PC-3 (cell line): ENCODE measurements around the gene KIAA0586. TPM values are rescaled to one million over a fixed set of nuclear protein-coding genes. Genes with fewer than 3 reads are reported as not detected.

ENCODE experiments used
- ATAC-seq: fragments of 200-7000 bp; cut with Tn5 transposase; 2 replicates; pipeline ENCODE4 v1.9.1; 2020; ENCODE audit warnings: mild to moderate bottlenecking, moderate library complexity
- BruUV-seq: library from RNA; stranded (reverse); fragments of 400-500 nt; replicated peaks from 2 replicates; lab custom pipeline; 2021; lab: Mats Ljungman, UMichigan
- CTCF ChIA-PET: fragments of 300-600 bp; sonication (Branson Sonifier 250); formaldehyde crosslinking; loops from one replicate; lab custom pipeline; 2022; ENCODE audit warnings: antibody characterized with exemption; lab: Charles Lee
- POLR2A ChIA-PET: fragments of 300-600 bp; sonication (Branson Sonifier 250); formaldehyde crosslinking; loops from one replicate; lab custom pipeline; 2022; ENCODE audit warnings: antibody characterized with exemption; ENCODE audit not compliant: unreplicated experiment; lab: Charles Lee
- DNase-seq: peaks from one replicate; pipeline ENCODE4 v3.0.0-alpha.2; 2015
- H2AFZ ChIP-seq: fragments of 300-600 bp; sonication (generic); 2 replicates; pipeline ENCODE4 v1.6.0; 2016; ENCODE audit warnings: antibody characterized with exemption, low read length
- H3F3A ChIP-seq: fragments of 300-600 bp; sonication (generic); one replicate; pipeline ENCODE4 v1.6.0; 2017; ENCODE audit warnings: antibody characterized with exemption, low read length, control low read depth, mild to moderate bottlenecking; ENCODE audit not compliant: unreplicated experiment
- H3K27ac ChIP-seq: fragments of 300-600 bp; sonication (generic); 2 replicates; pipeline ENCODE4 v1.5.1; 2016; ENCODE audit warnings: mild to moderate bottlenecking, low read length
- H3K27me3 ChIP-seq: fragments of 300-600 bp; sonication (generic); 2 replicates; pipeline ENCODE4 v1.6.1; 2016; ENCODE audit warnings: low read length, mixed read lengths
- H3K36me3 ChIP-seq: fragments of 300-600 bp; sonication (generic); 2 replicates; pipeline ENCODE4 v1.6.1; 2016; ENCODE audit warnings: low read depth, mixed run types, low read length, mixed read lengths
- H3K4me1 ChIP-seq: fragments of 300-600 bp; sonication (generic); 2 replicates; pipeline ENCODE4 v1.5.1; 2016; ENCODE audit warnings: low read length; ENCODE audit not compliant: insufficient read depth
- H3K4me2 ChIP-seq: fragments of 300-600 bp; sonication (generic); 2 replicates; pipeline ENCODE4 v1.6.0; 2016; ENCODE audit warnings: low read length
- H3K4me3 ChIP-seq: fragments of 300-600 bp; sonication (generic); 2 replicates; pipeline ENCODE4 v1.5.1; 2016; ENCODE audit warnings: mild to moderate bottlenecking, low read length, mixed read lengths
- H3K79me2 ChIP-seq: fragments of 300-600 bp; sonication (generic); 2 replicates; pipeline ENCODE4 v1.6.1; 2017; ENCODE audit warnings: low read length, mixed read lengths
- H3K9ac ChIP-seq: fragments of 300-600 bp; sonication (generic); 2 replicates; pipeline ENCODE4 v1.6.0; 2016; ENCODE audit warnings: mild to moderate bottlenecking, low read length
- H3K9me2 ChIP-seq: fragments of 300-600 bp; sonication (generic); replicated peaks from 2 replicates; pipeline ENCODE4 v1.6.1; 2016; ENCODE audit warnings: mixed run types, low read length, mixed read lengths
- H3K9me3 ChIP-seq: fragments of 300-600 bp; sonication (generic); 2 replicates; pipeline ENCODE4 v1.6.1; 2016; ENCODE audit warnings: low read length, mixed read lengths
- H4K20me1 ChIP-seq: fragments of 300-600 bp; sonication (generic); 2 replicates; pipeline ENCODE4 v1.6.1; 2016; ENCODE audit warnings: low read length, mixed read lengths
- EZH2 ChIP-seq: fragments of 300-600 bp; sonication (generic); IDR thresholded peaks from one replicate; pipeline ENCODE4 v1.6.1; 2017; ENCODE audit warnings: antibody characterized with exemption, mild to moderate bottlenecking, low read length; ENCODE audit not compliant: unreplicated experiment
- EZH2phosphoT487 ChIP-seq: fragments of 300-600 bp; sonication (generic); IDR thresholded peaks from 2 replicates; pipeline ENCODE4 v1.6.1; 2018; ENCODE audit warnings: mild to moderate bottlenecking, antibody characterized with exemption, low read length, borderline replicate concordance
- intact Hi-C: fragments of 100-400 bp; cut with micrococcal nuclease; formaldehyde crosslinking; loops from 2 replicates; pipeline ENCODE4 v1.9.0; 2023
- total RNA-seq: library from RNA; depleted of rRNA; stranded (reverse); fragments of >200 nt; gene quantifications from 2 replicates; pipeline ENCODE4 v1.2.3, GENCODE V29; 2014
- TF ChIP-seq, protein P1 (sequence below): fragments of 300-600 bp; sonication (generic); conservative IDR thresholded peaks from 2 replicates; pipeline ENCODE4 v1.5.1; 2017; ENCODE audit warnings: antibody characterized with exemption, low read depth, mild to moderate bottlenecking, low read length

The KIAA0586 gene
- total RNA-seq, 1 experiment from 2014 or later = 50.3 TPM

- DNase-seq = peak; percentile 27
- intact Hi-C loops = no loop called here
- Histone ChIP-seq H3F3A (no peaks in the 10 kb centered on the region), H4K20me1 (no peaks in the 10 kb centered on the region), H3K27ac (no peak overlapping the region), H3K79me2 (no peaks in the 10 kb centered on the region), H3K36me3 (peaks cover 47% of the 10 kb centered on the region), H2AFZ (no peak overlapping the region), H3K9me2 (no peaks in the 10 kb centered on the region), H3K9ac (no peak overlapping the region), H3K4me2 (no peak overlapping the region), H3K9me3 (no peaks in the 10 kb centered on the region), H3K4me1 (peaks cover 15% of the 10 kb centered on the region), H3K4me3 (no peak overlapping the region), H3K27me3 (no peaks in the 10 kb centered on the region)
- no TSS peak for BruUV-seq
- CTCF ChIA-PET = interaction anchor here (0.6 kb wide), 1 partner anchor 128 kb away, joined by 3 read pairs; no protein-coding TSS in a partner anchor
- ATAC-seq = peak; percentile 69
- TF ChIP-seq EZH2phosphoT487 (no peak), EZH2 (no peak)
- TF ChIP-seq, protein P1, sequence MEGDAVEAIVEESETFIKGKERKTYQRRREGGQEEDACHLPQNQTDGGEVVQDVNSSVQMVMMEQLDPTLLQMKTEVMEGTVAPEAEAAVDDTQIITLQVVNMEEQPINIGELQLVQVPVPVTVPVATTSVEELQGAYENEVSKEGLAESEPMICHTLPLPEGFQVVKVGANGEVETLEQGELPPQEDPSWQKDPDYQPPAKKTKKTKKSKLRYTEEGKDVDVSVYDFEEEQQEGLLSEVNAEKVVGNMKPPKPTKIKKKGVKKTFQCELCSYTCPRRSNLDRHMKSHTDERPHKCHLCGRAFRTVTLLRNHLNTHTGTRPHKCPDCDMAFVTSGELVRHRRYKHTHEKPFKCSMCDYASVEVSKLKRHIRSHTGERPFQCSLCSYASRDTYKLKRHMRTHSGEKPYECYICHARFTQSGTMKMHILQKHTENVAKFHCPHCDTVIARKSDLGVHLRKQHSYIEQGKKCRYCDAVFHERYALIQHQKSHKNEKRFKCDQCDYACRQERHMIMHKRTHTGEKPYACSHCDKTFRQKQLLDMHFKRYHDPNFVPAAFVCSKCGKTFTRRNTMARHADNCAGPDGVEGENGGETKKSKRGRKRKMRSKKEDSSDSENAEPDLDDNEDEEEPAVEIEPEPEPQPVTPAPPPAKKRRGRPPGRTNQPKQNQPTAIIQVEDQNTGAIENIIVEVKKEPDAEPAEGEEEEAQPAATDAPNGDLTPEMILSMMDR = no peak
- POLR2A ChIA-PET = no interaction called here
Observed at GRCh38 chr14:58463147-58463546, 35.6 kb downstream of the KIAA0586 start.

GRCh38 chr14:58464652-58465051, 37.1 kb downstream of the KIAA0586 start:
- Histone ChIP-seq H3K27me3 (no peaks in the 10 kb centered on the region), H2AFZ (no peak overlapping the region), H3K27ac (no peak overlapping the region), H3K4me1 (peaks cover 15% of the 10 kb centered on the region), H3K4me3 (no peak overlapping the region), H3K9ac (no peak overlapping the region), H3K36me3 (peaks cover 51% of the 10 kb centered on the region), H3K9me3 (no peaks in the 10 kb centered on the region), H3K4me2 (no peak overlapping the region), H3F3A (no peaks in the 10 kb centered on the region), H4K20me1 (no peaks in the 10 kb centered on the region), H3K79me2 (no peaks in the 10 kb centered on the region), H3K9me2 (no peaks in the 10 kb centered on the region)
- BruUV-seq = no TSS peak
- TF ChIP-seq, protein P1 = no peak
- TF ChIP-seq EZH2 (no peak), EZH2phosphoT487 (no peak)
- intact Hi-C loops = loop anchor here (1.0 to 5.0 kb wide), 2 partner anchors 8 to 357 kb away; no protein-coding TSS in a partner anchor
- POLR2A ChIA-PET = no interaction called here
- CTCF ChIA-PET = no interaction called here
- no peak for DNase-seq
- ATAC-seq = no peak

DNA sequence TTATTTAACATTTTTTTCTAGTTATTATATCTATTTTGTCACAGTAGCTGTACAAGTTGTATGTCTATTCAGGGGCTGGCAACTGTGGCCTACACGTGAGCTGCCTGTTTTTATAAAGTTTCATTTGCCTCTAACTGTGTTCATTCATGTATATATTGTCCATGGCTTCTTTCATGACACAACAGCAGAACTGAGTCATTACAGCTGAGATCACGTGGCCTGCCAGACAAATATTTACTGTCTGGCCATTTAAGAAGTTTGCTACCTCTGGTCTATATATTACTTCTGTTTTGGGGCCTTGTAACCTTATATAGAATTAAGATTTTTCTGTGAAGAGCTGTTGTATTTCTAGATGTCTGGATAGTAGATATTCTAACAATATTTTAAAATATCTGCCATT, 37.9 kb downstream of the KIAA0586 start:
- BruUV-seq = no TSS peak

More for the DNA sequence above, 37.9 kb downstream of the KIAA0586 start:
- no peak for TF ChIP-seq EZH2
- no peak for TF ChIP-seq EZH2phosphoT487
- TF ChIP-seq, protein P1 = no peak
- DNase-seq (peak; percentile 91), ATAC-seq (peak; percentile 76)
- CTCF ChIA-PET = interaction anchor here (0.8 kb wide), 1 partner anchor 10 kb away, joined by 3 read pairs; no protein-coding TSS in a partner anchor
- Histone ChIP-seq H3K9ac (no peak overlapping the region), H3K36me3 (peaks cover 45% of the 10 kb centered on the region), H3K27me3 (no peaks in the 10 kb centered on the region), H3K4me2 (peak overlapping the region; percentile 15), H3K27ac (no peak overlapping the region), H3K9me2 (no peaks in the 10 kb centered on the region), H3K4me3 (no peak overlapping the region), H3K79me2 (no peaks in the 10 kb centered on the region), H3K9me3 (no peaks in the 10 kb centered on the region), H3F3A (no peaks in the 10 kb centered on the region), H4K20me1 (no peaks in the 10 kb centered on the region), H3K4me1 (peaks cover 15% of the 10 kb centered on the region), H2AFZ (no peak overlapping the region)
- intact Hi-C loops = loop anchor here (1.0 to 5.0 kb wide), 2 partner anchors 9 to 358 kb away; no protein-coding TSS in a partner anchor
- POLR2A ChIA-PET = no interaction called here
